H1 (cell line): ENCODE results near the gene SNTG2. TPM values are rescaled to one million over a fixed set of nuclear protein-coding genes. Genes with fewer than 3 reads are reported as not detected.

Experiments
- CHD2 ChIP-seq: IDR thresholded peaks from 2 replicates; pipeline ENCODE4 v1.6.1; 2012; ENCODE audit warnings: low read length, improper control_type of control experiment
- SIX5 ChIP-seq: IDR thresholded peaks from 2 replicates; pipeline ENCODE4 v1.6.1; 2011; ENCODE audit warnings: mild to moderate bottlenecking, low read depth, low read length
- polyA plus RNA-seq, 7 experiments: library from polyadenylated mRNA; depleted of rRNA in 3 of 7; stranded (reverse) in 5 of 7; unstranded in 2 of 7; fragments of >200 nt in 5 of 7; fragments of 200-250 nt in 2 of 7; gene quantifications; 1 replicate in 5 of 7; 2 replicates in 1 of 7; 4 replicates in 1 of 7; pipeline versions ENCODE4 v1.2.1 to v1.2.3, GENCODE V29; 2011 to 2013; ENCODE audit warnings: missing spikeins in 2 of 7, mixed read lengths in 2 of 7
- total RNA-seq: library from RNA; stranded (reverse); fragmentation: NEBNext Ultra II Directional; extraction: Animal tissue kit (Norgen Biotek cat#: 25700); gene quantifications from 2 replicates; pipeline ENCODE4 v1.2.1, GENCODE V29; 2021
- TF ChIP-seq, protein P1 (sequence below): IDR thresholded peaks from 2 replicates; pipeline ENCODE4 v1.6.1; 2012; ENCODE audit warnings: inconsistent platforms

Gene SNTG2
- total and polyA plus RNA-seq, 2 of the 8 experiments (the other 6 are each of a cell fraction or from before 2014, with no cell fraction given): 6.6 to 18.1 TPM

DNA sequence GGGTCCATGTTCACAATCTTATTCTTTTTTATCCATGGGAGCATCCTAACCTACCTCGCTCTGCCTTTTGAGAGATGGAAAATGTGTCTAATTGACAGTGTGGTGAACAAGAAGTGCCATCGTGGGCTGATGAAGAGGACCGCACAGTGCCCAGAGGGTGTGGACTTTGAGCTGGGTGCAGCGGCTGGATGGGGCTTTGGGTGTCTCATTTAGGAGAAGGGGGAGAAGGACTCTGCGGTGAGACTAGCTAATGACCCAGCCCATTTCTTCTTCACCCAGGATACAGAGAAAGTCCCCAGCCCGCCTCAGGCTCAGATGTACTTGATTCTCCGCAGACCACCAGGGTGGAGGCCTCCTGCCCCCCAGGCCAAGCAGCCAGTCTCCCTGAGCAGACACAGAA is 33.7 kb upstream of the SNTG2 start (continued):
- TF ChIP-seq, protein P1, sequence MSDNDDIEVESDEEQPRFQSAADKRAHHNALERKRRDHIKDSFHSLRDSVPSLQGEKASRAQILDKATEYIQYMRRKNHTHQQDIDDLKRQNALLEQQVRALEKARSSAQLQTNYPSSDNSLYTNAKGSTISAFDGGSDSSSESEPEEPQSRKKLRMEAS: no peak
- no peak for TF ChIP-seq SIX5
- TF ChIP-seq CHD2: no peak
- TF ChIP-seq, all 59 proteins: peak for 0
